ENCODE results near the gene SETDB2.

DNA sequence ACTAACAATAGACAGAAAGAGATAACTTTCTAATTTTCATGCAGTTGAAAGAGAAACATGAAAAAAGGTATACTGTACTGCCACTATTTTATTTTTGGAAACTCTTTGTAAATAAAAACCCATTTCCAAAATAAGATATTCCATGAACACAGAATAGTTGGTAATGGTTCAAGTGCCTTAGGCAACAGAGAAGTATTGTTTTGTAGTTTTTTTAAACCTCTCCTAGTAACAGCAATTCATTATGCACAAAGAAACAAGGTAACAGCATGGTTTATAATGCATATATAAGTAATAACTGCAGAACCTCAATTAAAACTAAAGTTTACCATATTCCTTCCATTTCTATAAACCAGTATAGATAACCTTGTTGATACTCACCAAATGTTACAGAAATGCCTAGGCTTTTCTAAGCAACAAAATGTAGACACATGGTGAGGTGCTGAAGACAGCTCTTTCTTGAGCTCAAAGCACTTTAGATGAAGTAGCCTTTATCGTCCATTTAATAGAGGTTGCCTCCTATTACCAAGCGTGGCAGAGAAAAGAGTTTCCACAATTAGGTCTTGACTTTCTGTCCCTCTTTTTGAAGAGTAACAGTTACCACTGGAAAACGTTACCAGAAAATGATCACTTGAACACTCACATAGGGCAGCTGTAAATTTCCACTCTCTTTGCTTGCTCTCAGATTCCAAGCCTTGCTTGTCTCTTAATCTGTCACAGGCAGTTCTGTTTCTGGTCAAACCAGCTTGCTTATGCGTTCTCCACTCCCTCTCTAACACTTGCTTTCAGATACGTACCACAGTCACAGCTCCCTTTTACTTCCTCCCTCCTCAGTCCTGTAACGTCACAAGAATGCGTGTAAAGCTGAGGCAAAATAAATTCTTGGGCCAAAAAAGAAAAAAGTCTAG lies 43.1 kb upstream of the SETDB2 start:
- no peak for TF ChIP-seq EZH2 (IDR thresholded peaks at IDR 0.05; ENCODE audit: insufficient read depth, poor library complexity, severe bottlenecking)
- TF ChIP-seq EZH2phosphoT487 (IDR thresholded peaks at IDR 0.05; ENCODE audit: insufficient read depth, low read depth), result no peak
